ENCODE measurements around the gene SPACDR. TPM values are rescaled to one million over a fixed set of nuclear protein-coding genes. Genes with fewer than 3 reads are reported as not detected.

SPACDR gene
- total and polyA plus RNA-seq, 2 donors (not counting 1 experiment from before 2014, with no cell fraction given), result 2.1 to 3.7 TPM

DNA sequence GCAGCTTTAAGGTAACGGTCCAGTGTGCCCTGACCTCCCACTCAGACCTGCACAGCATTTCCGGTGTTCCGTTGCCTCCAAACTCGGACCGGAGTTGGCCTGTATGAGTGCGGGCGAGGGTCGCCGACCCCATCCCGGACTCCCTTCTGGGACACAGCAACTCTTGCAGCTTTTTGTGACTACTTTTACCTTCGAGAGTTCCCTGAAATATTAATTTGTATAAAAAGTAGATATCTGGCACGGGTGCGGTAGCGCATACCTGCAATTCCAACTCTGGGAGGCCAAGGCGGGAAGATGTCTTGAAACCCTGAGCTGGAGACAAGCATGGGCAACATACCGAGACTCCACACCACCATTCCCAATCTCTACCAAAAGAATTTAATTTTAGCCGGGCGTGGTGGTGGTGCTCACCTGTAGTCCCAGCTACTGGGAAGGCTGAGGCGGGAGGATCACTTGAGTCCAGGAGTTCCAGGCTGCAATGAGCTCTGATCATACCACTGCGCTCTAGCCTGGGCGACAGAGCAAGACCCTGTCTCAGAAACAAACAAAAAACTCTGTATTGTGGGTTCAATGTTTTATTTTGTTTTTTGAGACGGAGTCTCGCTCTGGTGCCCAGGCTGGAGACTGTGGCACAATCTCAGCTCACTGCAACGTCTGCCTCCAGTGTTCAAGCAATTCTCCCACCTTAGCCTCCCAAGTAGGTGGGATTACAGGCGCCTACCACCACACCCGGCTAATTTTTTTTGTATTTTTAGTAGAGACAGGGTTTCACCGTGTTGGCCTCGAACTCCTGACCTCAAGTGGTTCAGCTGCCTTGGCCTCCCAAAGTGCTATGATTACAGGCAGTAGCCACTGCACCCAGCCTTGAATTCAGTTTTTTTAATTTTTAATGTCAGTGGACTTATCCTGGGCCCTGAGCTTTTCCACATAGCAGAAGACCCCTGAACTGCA lies 26.6 kb downstream of the SPACDR start:
- intact Hi-C loops (cut with micrococcal nuclease), result loop anchor here (2.0 kb wide), 2 partner anchors 41 to 69 kb away; partner anchors contain the start of gene TSC22D4
- Histone ChIP-seq H3K4me3 (ENCODE audit: control extremely low read depth in 1 of 5, extremely low read depth in 1 of 5, insufficient read depth in 1 of 5, low read depth in 2 of 5, low read length in 4 of 5) (peak overlapping the region in 1 of 5 experiments; percentile 71), H3K4me2 (replicated peaks; ENCODE audit: low read depth, low read length, poor library complexity, severe bottlenecking) (peak overlapping the region; percentile 95), H3K36me3 (replicated peaks in 1 of 2; ENCODE audit: control extremely low read depth in 1 of 2, control insufficient read depth in 1 of 2, extremely low read depth in 1 of 2, insufficient read depth in 2 of 2, low read length in 1 of 2) (peaks cover 5 to 17% of the 10 kb centered on the region in 2 experiments), H2AFZ (ENCODE audit: insufficient read depth, low read depth, low read length, poor library complexity, severe bottlenecking) (no peak overlapping the region), H3K27me3 (replicated peaks in 1 of 4; ENCODE audit: control extremely low read depth in 1 of 4, control insufficient read depth in 3 of 4, insufficient read depth in 4 of 4, low read length in 3 of 4) (no peaks in the 10 kb centered on the region), H4K20me1 (ENCODE audit: control insufficient read depth, insufficient read depth, low read length, poor library complexity, severe bottlenecking) (peaks cover 22% of the 10 kb centered on the region), H3K79me2 (ENCODE audit: control insufficient read depth, insufficient read depth, low read length) (peaks cover 22% of the 10 kb centered on the region), H3K9ac (ENCODE audit: low read length) (no peak overlapping the region), H3K9me3 (ENCODE audit: control extremely low read depth in 1 of 3, control insufficient read depth in 2 of 3, insufficient read depth in 1 of 3, low read length in 2 of 3) (no peaks in the 10 kb centered on the region), H3K27ac (ENCODE audit: low read length in 2 of 2) (no peak overlapping the region), H3K4me1 (ENCODE audit: control insufficient read depth in 2 of 2, insufficient read depth in 2 of 2, low read length in 2 of 2) (peaks cover 10 to 28% of the 10 kb centered on the region in 2 donors)
- peak; percentile 38 for DNase-seq
- no peak for ATAC-seq (ENCODE audit: low read depth)
- Mint-ChIP-seq H3K9me3 (ENCODE audit: insufficient read depth) (no peaks in the 10 kb centered on the region), H3K27ac (no peak overlapping the region), H3K27me3 (no peaks in the 10 kb centered on the region), H3K4me1 (peaks cover 32% of the 10 kb centered on the region), H3K4me3 (peak overlapping the region; percentile 98)
- WGBS (ENCODE audit: insufficient coverage), result 95% methylated on average over 24 of the region's 28 CpGs
- CTCF ChIA-PET, result interaction anchor here (0.5 to 2.1 kb wide), 13 partner anchors 8 to 670 kb away, joined by 3 to 9 read pairs (median 3); partner anchors contain the start of genes MOSPD3 and POP7
- POLR2A ChIA-PET, result interaction anchor here (0.6 to 1.8 kb wide), 8 partner anchors 9 to 701 kb away, joined by 3 to 19 read pairs (median 4); partner anchors contain the start of genes FBXO24, LRCH4, TSC22D4 and ZCWPW1
- TF ChIP-seq, protein P1, sequence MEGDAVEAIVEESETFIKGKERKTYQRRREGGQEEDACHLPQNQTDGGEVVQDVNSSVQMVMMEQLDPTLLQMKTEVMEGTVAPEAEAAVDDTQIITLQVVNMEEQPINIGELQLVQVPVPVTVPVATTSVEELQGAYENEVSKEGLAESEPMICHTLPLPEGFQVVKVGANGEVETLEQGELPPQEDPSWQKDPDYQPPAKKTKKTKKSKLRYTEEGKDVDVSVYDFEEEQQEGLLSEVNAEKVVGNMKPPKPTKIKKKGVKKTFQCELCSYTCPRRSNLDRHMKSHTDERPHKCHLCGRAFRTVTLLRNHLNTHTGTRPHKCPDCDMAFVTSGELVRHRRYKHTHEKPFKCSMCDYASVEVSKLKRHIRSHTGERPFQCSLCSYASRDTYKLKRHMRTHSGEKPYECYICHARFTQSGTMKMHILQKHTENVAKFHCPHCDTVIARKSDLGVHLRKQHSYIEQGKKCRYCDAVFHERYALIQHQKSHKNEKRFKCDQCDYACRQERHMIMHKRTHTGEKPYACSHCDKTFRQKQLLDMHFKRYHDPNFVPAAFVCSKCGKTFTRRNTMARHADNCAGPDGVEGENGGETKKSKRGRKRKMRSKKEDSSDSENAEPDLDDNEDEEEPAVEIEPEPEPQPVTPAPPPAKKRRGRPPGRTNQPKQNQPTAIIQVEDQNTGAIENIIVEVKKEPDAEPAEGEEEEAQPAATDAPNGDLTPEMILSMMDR (IDR thresholded peaks at IDR 0.05), result no peak
- TF ChIP-seq EZH2 (IDR thresholded peaks at IDR 0.05; ENCODE audit: borderline replicate concordance, insufficient read depth, low read depth, low read length, poor library complexity, severe bottlenecking), result no peak
